ENCODE measurements around the gene STS. TPM values are rescaled to one million over a fixed set of nuclear protein-coding genes. Genes with fewer than 3 reads are reported as not detected.

The STS gene
- total RNA-seq, 2 experiments from 2014 or later, result 0.47 to 0.50 TPM

DNA sequence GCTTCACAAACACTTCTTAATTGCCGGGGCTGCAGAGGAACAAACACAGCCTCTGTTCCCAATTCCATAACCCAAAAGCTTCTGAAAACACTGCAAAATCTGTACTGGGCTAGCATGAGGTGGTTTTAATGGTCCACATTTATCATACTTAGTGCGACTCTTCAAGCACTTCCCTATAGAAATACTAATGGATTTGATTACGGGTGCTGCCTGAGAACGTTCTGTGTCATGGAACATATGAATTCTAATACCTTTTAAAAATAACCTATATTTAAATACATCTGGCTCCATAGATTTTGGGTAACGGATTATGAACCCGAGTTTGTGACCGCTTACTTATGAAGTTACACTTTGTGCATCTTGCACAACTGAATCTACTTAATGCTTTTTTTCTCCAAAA, 35.4 kb upstream of the STS start:
- TF ChIP-seq, protein P1, sequence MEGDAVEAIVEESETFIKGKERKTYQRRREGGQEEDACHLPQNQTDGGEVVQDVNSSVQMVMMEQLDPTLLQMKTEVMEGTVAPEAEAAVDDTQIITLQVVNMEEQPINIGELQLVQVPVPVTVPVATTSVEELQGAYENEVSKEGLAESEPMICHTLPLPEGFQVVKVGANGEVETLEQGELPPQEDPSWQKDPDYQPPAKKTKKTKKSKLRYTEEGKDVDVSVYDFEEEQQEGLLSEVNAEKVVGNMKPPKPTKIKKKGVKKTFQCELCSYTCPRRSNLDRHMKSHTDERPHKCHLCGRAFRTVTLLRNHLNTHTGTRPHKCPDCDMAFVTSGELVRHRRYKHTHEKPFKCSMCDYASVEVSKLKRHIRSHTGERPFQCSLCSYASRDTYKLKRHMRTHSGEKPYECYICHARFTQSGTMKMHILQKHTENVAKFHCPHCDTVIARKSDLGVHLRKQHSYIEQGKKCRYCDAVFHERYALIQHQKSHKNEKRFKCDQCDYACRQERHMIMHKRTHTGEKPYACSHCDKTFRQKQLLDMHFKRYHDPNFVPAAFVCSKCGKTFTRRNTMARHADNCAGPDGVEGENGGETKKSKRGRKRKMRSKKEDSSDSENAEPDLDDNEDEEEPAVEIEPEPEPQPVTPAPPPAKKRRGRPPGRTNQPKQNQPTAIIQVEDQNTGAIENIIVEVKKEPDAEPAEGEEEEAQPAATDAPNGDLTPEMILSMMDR (IDR thresholded peaks at IDR 0.05), result no peak
- POLR2A ChIA-PET, result no interaction called here
- H3K36me3 ChIP-seq (ENCODE audit: insufficient read depth, low read length), result no peaks in the 10 kb centered on the region
- no peaks in the 10 kb centered on the region for H3K9me3 Mint-ChIP-seq
- H3K4me3 ChIP-seq (ENCODE audit: low read length), result no peak overlapping the region
- ATAC-seq (ENCODE audit: poor library complexity) (no peak), DNase-seq (no peak)
- no peaks in the 10 kb centered on the region for H3K9me3 ChIP-seq (ENCODE audit: control insufficient read depth in 1 of 2, insufficient read depth in 1 of 2, low read length in 2 of 2)
- H3K27me3 ChIP-seq (ENCODE audit: control insufficient read depth in 1 of 2, insufficient read depth in 2 of 2, low read length in 2 of 2), result no peaks in the 10 kb centered on the region
- intact Hi-C loops (cut with DNase I, micrococcal nuclease), result no loop called here
- peaks cover 5% of the 10 kb centered on the region for H3K36me3 Mint-ChIP-seq (ENCODE audit: low read depth)
- H3K4me3 Mint-ChIP-seq, result no peak overlapping the region
- H3K27me3 Mint-ChIP-seq, result no peaks in the 10 kb centered on the region
- no peak overlapping the region for H3K27ac Mint-ChIP-seq
- CTCF ChIA-PET, result no interaction called here
- H3K4me1 ChIP-seq (ENCODE audit: insufficient read depth, low read length), result peaks cover 3% of the 10 kb centered on the region
- no peak overlapping the region for H3K27ac ChIP-seq (ENCODE audit: low read depth in 1 of 2, low read length in 2 of 2)
- peaks cover 42% of the 10 kb centered on the region for H3K4me1 Mint-ChIP-seq (ENCODE audit: low read depth)

DNA sequence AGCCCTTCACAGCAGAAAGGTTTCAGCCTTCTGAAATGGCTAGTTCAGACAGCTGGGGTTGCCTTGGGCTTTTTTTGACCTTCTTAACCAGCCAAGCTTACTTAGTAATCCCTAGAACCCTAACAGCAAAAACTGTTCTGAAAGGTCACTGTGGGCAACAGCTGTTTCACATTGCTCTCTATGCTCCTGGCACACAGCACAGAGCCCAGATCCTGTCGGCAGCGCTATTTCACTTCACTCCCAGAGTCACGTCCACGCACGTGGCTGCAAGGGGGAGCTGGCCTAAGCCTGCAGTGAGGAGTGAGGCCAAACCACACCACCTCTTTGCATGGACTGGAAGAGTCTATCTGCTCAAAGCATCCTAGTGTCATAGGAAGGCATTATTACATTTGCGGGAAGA, 32.0 kb upstream of the STS start:
- no peaks in the 10 kb centered on the region for H3K36me3 ChIP-seq (ENCODE audit: insufficient read depth, low read length)
- peaks cover 41% of the 10 kb centered on the region for H3K4me1 Mint-ChIP-seq (ENCODE audit: low read depth)
- H3K36me3 Mint-ChIP-seq (ENCODE audit: low read depth), result peaks cover 16% of the 10 kb centered on the region
- no peak overlapping the region for H3K27ac ChIP-seq (ENCODE audit: low read depth in 1 of 2, low read length in 2 of 2)
- no peak overlapping the region for H3K4me3 ChIP-seq (ENCODE audit: low read length)
- H3K27me3 Mint-ChIP-seq, result no peaks in the 10 kb centered on the region
- ChIA-PET POLR2A (no interaction called here), CTCF (no interaction called here)
- H3K27me3 ChIP-seq (ENCODE audit: control insufficient read depth in 1 of 2, insufficient read depth in 2 of 2, low read length in 2 of 2), result no peaks in the 10 kb centered on the region
- peaks cover 3% of the 10 kb centered on the region for H3K4me1 ChIP-seq (ENCODE audit: insufficient read depth, low read length)
- TF ChIP-seq, protein P1 (IDR thresholded peaks at IDR 0.05), result no peak
- intact Hi-C loops (cut with DNase I, micrococcal nuclease), result no loop called here
- DNase-seq, result no peak
- no peak overlapping the region for H3K27ac Mint-ChIP-seq
- ATAC-seq (ENCODE audit: poor library complexity), result no peak
- no peaks in the 10 kb centered on the region for H3K9me3 Mint-ChIP-seq
- H3K4me3 Mint-ChIP-seq, result no peak overlapping the region
- H3K9me3 ChIP-seq (ENCODE audit: control insufficient read depth in 1 of 2, insufficient read depth in 1 of 2, low read length in 2 of 2), result peaks cover 0 to 4% of the 10 kb centered on the region in 2 experiments

GRCh38 chrX:7116081-7116480, 31.4 kb upstream of the STS start:
- no peaks in the 10 kb centered on the region for H3K27me3 ChIP-seq (ENCODE audit: control insufficient read depth in 1 of 2, insufficient read depth in 2 of 2, low read length in 2 of 2)
- no peak overlapping the region for H3K4me3 ChIP-seq (ENCODE audit: low read length)
- ChIA-PET POLR2A (no interaction called here), CTCF (no interaction called here)
- no peaks in the 10 kb centered on the region for H3K9me3 Mint-ChIP-seq
- H3K27ac ChIP-seq (ENCODE audit: low read depth in 1 of 2, low read length in 2 of 2), result no peak overlapping the region
- no peak overlapping the region for H3K4me3 Mint-ChIP-seq
- DNase-seq, result no peak
- TF ChIP-seq, protein P1 (IDR thresholded peaks at IDR 0.05), result no peak
- H3K27ac Mint-ChIP-seq, result no peak overlapping the region
- H3K36me3 ChIP-seq (ENCODE audit: insufficient read depth, low read length), result no peaks in the 10 kb centered on the region
- peaks cover 3% of the 10 kb centered on the region for H3K4me1 ChIP-seq (ENCODE audit: insufficient read depth, low read length)
- peaks cover 16% of the 10 kb centered on the region for H3K36me3 Mint-ChIP-seq (ENCODE audit: low read depth)
- intact Hi-C loops (cut with DNase I, micrococcal nuclease), result no loop called here
- no peaks in the 10 kb centered on the region for H3K27me3 Mint-ChIP-seq
- ATAC-seq (ENCODE audit: poor library complexity), result no peak
- peaks cover 36% of the 10 kb centered on the region for H3K4me1 Mint-ChIP-seq (ENCODE audit: low read depth)
- H3K9me3 ChIP-seq (ENCODE audit: control insufficient read depth in 1 of 2, insufficient read depth in 1 of 2, low read length in 2 of 2), result peaks cover 0 to 4% of the 10 kb centered on the region in 2 experiments
